ENCODE measurements around the gene CIAO2B.

CIAO2B gene

DNA sequence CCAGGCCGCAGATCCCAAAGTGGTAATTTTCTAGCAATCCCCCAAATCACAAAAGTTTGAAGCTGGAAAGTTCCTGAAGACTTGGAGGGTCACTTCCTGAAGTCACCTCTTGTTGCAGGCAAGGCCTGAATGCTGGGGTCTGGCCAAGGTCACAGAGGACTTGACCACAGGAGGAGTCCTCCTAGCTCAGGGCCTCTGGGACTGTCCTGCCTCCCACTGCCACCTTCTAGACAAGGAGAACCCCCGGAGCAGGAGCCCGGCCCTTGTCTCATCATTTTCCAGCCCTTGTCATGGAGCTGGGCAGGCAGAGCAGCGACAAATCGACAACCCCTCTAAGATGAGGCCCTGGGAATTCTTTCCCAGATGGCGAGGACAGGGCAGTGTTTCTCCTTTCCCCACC is 15.8 kb downstream of the CIAO2B start:
- no peak for FAIRE-seq
- TF ChIP-seq, protein P1, sequence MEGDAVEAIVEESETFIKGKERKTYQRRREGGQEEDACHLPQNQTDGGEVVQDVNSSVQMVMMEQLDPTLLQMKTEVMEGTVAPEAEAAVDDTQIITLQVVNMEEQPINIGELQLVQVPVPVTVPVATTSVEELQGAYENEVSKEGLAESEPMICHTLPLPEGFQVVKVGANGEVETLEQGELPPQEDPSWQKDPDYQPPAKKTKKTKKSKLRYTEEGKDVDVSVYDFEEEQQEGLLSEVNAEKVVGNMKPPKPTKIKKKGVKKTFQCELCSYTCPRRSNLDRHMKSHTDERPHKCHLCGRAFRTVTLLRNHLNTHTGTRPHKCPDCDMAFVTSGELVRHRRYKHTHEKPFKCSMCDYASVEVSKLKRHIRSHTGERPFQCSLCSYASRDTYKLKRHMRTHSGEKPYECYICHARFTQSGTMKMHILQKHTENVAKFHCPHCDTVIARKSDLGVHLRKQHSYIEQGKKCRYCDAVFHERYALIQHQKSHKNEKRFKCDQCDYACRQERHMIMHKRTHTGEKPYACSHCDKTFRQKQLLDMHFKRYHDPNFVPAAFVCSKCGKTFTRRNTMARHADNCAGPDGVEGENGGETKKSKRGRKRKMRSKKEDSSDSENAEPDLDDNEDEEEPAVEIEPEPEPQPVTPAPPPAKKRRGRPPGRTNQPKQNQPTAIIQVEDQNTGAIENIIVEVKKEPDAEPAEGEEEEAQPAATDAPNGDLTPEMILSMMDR (IDR thresholded peaks at IDR 0.05; ENCODE audit: insufficient read depth, missing control alignments), result no peak

GRCh38 chr16:66917741-66918140 is 16.5 kb downstream of the CIAO2B start:
- DNase-seq (ENCODE audit: insufficient read length, low spot score) (no peak), FAIRE-seq (no peak)
- TF ChIP-seq, protein P1 (IDR thresholded peaks at IDR 0.05; ENCODE audit: insufficient read depth, missing control alignments), result no peak

More for the DNA sequence above, 15.8 kb downstream of the CIAO2B start:
- DNase-seq (ENCODE audit: insufficient read length, low spot score), result no peak

- TF ChIP-seq, protein P1 (IDR thresholded peaks at IDR 0.05; ENCODE audit: insufficient read depth, missing control alignments), result no peak
- DNase-seq (ENCODE audit: insufficient read length, low spot score) (no peak), FAIRE-seq (no peak)
Measured at GRCh38 chr16:66916518-66916917, 17.7 kb downstream of the CIAO2B start.

- TF ChIP-seq, protein P1 (IDR thresholded peaks at IDR 0.05; ENCODE audit: insufficient read depth, missing control alignments), result no peak
- FAIRE-seq, result no peak
- DNase-seq (ENCODE audit: insufficient read length, low spot score), result no peak
Measured at GRCh38 chr16:66915041-66915440, 19.2 kb downstream of the CIAO2B start.

- no peak for FAIRE-seq
- DNase-seq (ENCODE audit: insufficient read length, low spot score), result no peak
- TF ChIP-seq, protein P1 (IDR thresholded peaks at IDR 0.05; ENCODE audit: insufficient read depth, missing control alignments), result no peak
Measured at GRCh38 chr16:66914541-66914940, 19.7 kb downstream of the CIAO2B start.

GRCh38 chr16:66913711-66914110 is 20.5 kb downstream of the CIAO2B start:
- FAIRE-seq, result no peak
- TF ChIP-seq, protein P1 (IDR thresholded peaks at IDR 0.05; ENCODE audit: insufficient read depth, missing control alignments), result no peak
- DNase-seq (ENCODE audit: insufficient read length, low spot score), result no peak

DNA sequence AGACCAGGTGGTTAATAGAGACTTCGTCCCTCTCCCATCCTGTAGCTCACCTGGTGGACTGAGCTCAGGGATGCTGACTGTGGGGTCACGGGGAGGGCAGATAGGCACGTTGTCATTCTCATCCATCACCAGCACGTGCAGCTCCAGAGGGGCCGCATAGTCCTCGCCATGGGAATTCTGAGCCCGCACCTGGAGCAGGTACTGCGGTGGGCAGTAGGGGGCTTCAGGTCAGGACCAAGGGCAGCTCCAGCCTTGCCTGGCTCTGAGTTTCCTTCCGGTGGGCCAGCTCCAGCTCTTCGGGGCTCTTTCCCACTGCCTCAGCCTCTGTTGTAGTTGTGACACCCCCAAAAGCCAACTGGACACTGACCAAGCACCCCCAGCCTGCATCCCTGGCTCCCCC is 21.1 kb downstream of the CIAO2B start:
- TF ChIP-seq, protein P1 (IDR thresholded peaks at IDR 0.05; ENCODE audit: insufficient read depth, missing control alignments), result no peak
- FAIRE-seq (no peak), DNase-seq (ENCODE audit: insufficient read length, low spot score) (peak; percentile 1)

Data from D721Med (cell line).